Testis (tissue), 3 donors: Measurements from ENCODE around the gene RNMT. TPM values are rescaled to one million over a fixed set of nuclear protein-coding genes. Genes with fewer than 3 reads are reported as not detected.

Source experiments
- DNase-seq: peaks from one replicate; pipeline ENCODE4 v3.0.0-alpha.2; 2019
- H3K27ac ChIP-seq, 2 donors: fragments of 200-600 bp; sonication (generic); one replicate each; pipeline ENCODE4 v1.5.1; 2019
- H3K27me3 ChIP-seq: fragments of 200-600 bp; sonication (generic); one replicate; pipeline ENCODE4 v1.5.1; 2019
- H3K36me3 ChIP-seq: fragments of 200-600 bp; sonication (generic); one replicate; pipeline ENCODE4 v1.5.1; 2017; ENCODE audit warnings: low read depth; ENCODE audit errors: missing control alignments
- H3K4me1 ChIP-seq: fragments of 200-600 bp; sonication (generic); one replicate; pipeline ENCODE4 v1.5.1; 2019
- H3K4me3 ChIP-seq, 2 donors: fragments of 200-600 bp; sonication (generic); one replicate each; pipeline ENCODE4 v1.5.1; 2017 to 2019
- H3K9me3 ChIP-seq: fragments of 200-600 bp; sonication (generic); one replicate; pipeline ENCODE4 v1.5.1; 2017
- POLR2A ChIP-seq: fragments of 450-650 bp; IDR thresholded peaks from one replicate; pipeline ENCODE4 v1.6.1; 2017; ENCODE audit warnings: antibody characterized with exemption, mild to moderate bottlenecking, moderate library complexity
- WGBS, 2 donors: methylation state at CpG; one replicate each; pipeline ENCODE4 v1.1.5; 2018; 5-methylcytosine and 5-hydroxymethylcytosine counted together
- intact Hi-C: fragments of 100-400 bp; cut with DNase I; formaldehyde crosslinking; loops from one replicate; pipeline ENCODE4 v1.15.1; 2023; ENCODE audit warnings: low total_unique reads
- polyA plus RNA-seq: library from polyadenylated mRNA; stranded (reverse); fragments of 350-450 nt; fragmentation: Illumina TruSeq; extraction: RNeasy Lipid Tissue Mini Kit (QIAGEN cat#74804); gene quantifications from one replicate; pipeline ENCODE4 v1.2.3, GENCODE V29; 2014; ENCODE audit warnings: low read depth, low replicate concordance; ENCODE audit not compliant: insufficient read depth
- total RNA-seq, 2 donors: library from RNA; depleted of rRNA; stranded (reverse); fragments of >200 nt; gene quantifications; one replicate each; pipeline ENCODE4 v1.2.3, GENCODE V29; 2016
- TF ChIP-seq, protein P1 (sequence below), 3 experiments: fragments of 450-650 bp in 2 of 3; fragments of 200-600 bp in 1 of 3; sonication (generic) in 1 of 3; IDR thresholded peaks; one replicate each; pipeline ENCODE4 v1.5.1; 2016 to 2019; ENCODE audit warnings: antibody characterized with exemption in 3 of 3, mild to moderate bottlenecking in 2 of 3, moderate library complexity in 1 of 3

Gene RNMT
- total and polyA plus RNA-seq, 3 donors from 2014 or later: 30.5 to 31.3 (median 30.9) TPM

- no peak overlapping the region for H3K27ac ChIP-seq
- WGBS, 2 donors: 85 to 97% methylated on average over 2 of the region's 2 CpGs
- no peak for DNase-seq
- H3K4me3 ChIP-seq: no peak overlapping the region
- no peaks in the 10 kb centered on the region for H3K9me3 ChIP-seq
- no peaks in the 10 kb centered on the region for H3K36me3 ChIP-seq
- H3K4me1 ChIP-seq: no peaks in the 10 kb centered on the region
- intact Hi-C loops: no loop called here
- TF ChIP-seq, protein P1, sequence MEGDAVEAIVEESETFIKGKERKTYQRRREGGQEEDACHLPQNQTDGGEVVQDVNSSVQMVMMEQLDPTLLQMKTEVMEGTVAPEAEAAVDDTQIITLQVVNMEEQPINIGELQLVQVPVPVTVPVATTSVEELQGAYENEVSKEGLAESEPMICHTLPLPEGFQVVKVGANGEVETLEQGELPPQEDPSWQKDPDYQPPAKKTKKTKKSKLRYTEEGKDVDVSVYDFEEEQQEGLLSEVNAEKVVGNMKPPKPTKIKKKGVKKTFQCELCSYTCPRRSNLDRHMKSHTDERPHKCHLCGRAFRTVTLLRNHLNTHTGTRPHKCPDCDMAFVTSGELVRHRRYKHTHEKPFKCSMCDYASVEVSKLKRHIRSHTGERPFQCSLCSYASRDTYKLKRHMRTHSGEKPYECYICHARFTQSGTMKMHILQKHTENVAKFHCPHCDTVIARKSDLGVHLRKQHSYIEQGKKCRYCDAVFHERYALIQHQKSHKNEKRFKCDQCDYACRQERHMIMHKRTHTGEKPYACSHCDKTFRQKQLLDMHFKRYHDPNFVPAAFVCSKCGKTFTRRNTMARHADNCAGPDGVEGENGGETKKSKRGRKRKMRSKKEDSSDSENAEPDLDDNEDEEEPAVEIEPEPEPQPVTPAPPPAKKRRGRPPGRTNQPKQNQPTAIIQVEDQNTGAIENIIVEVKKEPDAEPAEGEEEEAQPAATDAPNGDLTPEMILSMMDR (IDR thresholded peaks at IDR 0.05): no peak
- TF ChIP-seq POLR2A: no peak
- no peaks in the 10 kb centered on the region for H3K27me3 ChIP-seq
These were observed 82.6 kb downstream of the RNMT start for GRCh38 chr18:13809043-13809430.

DNA sequence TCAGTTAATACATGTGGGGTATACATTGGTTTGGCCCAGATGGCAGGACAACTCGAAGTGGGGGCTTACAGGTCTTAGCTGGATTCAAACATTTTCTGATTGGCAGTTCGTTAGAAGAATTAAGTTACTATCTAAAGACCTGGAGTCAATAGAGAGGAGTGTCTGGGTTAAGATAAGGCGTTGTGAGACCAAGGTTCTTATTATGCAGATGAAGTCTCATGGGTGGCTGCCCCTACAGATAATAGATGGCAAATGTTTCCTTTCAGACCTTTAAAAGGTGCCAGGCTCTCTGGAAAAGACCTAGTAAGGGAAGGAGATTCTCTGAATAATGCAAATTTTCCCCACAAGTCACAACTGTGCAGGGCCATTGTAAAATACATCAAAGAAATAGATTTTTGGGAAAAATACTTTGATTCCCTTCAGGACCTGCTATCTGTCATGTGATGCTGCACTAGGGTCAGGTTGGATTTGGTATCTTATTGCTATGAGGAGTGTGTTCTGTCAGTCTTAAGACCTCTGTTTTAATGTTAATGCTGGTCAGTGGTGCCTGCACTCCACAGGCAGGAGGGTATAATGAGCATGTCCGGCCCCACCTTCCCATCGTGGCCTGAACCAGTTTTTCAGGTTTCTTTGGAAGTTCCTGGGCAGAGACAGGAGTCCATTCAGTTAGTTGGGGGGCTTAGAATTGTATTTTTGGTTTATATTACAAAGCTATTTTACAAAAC, 83.2 kb downstream of the RNMT start:
- Histone ChIP-seq H3K27me3 (no peaks in the 10 kb centered on the region), H3K4me1 (no peaks in the 10 kb centered on the region), H3K9me3 (no peaks in the 10 kb centered on the region), H3K4me3 (no peak overlapping the region), H3K36me3 (no peaks in the 10 kb centered on the region), H3K27ac (no peak overlapping the region)
- no peak for DNase-seq
- 47 to 56% methylated on average over 5 of the region's 5 CpGs for WGBS, 2 donors
- intact Hi-C loops: no loop called here
- TF ChIP-seq, protein P1 (IDR thresholded peaks at IDR 0.05): no peak
- no peak for TF ChIP-seq POLR2A

DNA sequence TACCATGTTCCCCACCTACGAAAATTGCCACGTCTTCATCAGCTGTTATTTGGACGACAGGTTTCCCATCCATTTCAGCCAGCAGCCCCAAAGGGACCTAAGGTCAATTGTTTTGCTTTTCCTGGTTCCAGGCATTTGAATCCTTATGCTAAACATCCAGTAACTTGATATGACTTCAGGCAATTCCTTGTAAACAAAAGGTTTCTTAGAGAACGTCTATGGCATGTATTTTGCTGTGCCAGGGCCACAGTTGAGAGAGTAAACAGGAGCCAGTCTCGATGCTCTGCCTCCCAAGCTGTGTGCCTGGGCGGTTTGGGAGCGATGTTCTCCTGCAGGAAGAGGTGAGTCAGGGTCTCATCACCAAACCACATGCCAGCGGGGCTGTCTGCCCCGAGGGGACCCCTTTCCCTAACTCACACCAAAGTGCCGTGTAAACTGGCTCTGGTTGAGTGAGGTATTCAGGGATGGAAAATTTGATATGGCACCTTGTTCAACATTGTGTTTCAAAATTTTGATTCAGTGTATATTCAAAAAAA, 84.5 kb downstream of the RNMT start:
- no peak overlapping the region for H3K4me3 ChIP-seq
- no peaks in the 10 kb centered on the region for H3K36me3 ChIP-seq
- TF ChIP-seq, protein P1 (IDR thresholded peaks at IDR 0.05): no peak
- TF ChIP-seq POLR2A: no peak
- no peaks in the 10 kb centered on the region for H3K4me1 ChIP-seq
- no peak for DNase-seq
- H3K9me3 ChIP-seq: no peaks in the 10 kb centered on the region
- WGBS, 2 donors: 66 to 67% methylated on average over 9 to 10 of the region's 10 CpGs
- intact Hi-C loops: no loop called here
- H3K27me3 ChIP-seq: no peaks in the 10 kb centered on the region
- no peak overlapping the region for H3K27ac ChIP-seq

DNA sequence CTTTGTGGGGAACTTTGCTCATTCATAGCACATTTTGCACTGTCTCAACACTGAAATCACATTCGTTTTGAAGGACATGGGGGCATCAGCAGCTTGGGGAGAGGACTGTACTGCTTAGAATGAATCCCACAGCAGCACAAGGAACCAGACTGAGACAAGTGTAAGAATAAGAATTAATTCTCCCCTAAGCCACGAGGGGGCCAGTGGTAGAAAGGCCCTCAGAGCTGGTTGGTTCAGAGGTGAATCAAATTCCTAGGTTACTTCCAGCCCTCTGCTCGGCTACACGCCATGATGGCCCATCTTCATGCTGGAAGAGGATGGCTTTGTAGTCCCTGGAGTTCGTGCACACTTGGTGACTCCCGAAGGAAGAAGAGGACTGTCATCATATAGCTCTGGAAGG, 85.5 kb downstream of the RNMT start:
- DNase-seq: no peak
- Histone ChIP-seq H3K9me3 (no peaks in the 10 kb centered on the region), H3K36me3 (no peaks in the 10 kb centered on the region), H3K4me3 (no peak overlapping the region), H3K4me1 (no peaks in the 10 kb centered on the region), H3K27me3 (no peaks in the 10 kb centered on the region), H3K27ac (no peak overlapping the region)
- TF ChIP-seq, protein P1 (IDR thresholded peaks at IDR 0.05): peak in 1 of 3 experiments; percentile 22
- TF ChIP-seq POLR2A: no peak
- 55 to 74% methylated on average over 6 of the region's 6 CpGs for WGBS, 2 donors
- intact Hi-C loops: no loop called here
